HG03045 (cell line): ENCODE data around the gene FGF21.
"Not testable (repeated sequence)": the region's sequence is repeated elsewhere in the genome, so short reads cannot be mapped to it uniquely, and the experiment has no call there.

Experiments used
- ATAC-seq: cut with Tn5 transposase; IDR thresholded peaks from one replicate; pipeline ENCODE4 v1.9.1; 2021; ENCODE audit warnings: mild to moderate bottlenecking, moderate library complexity; ENCODE audit not compliant: unreplicated experiment

The FGF21 gene

GRCh38 chr19:48751845-48752495, 3.4 kb upstream of the FGF21 start:
- no peak for ATAC-seq

DNA sequence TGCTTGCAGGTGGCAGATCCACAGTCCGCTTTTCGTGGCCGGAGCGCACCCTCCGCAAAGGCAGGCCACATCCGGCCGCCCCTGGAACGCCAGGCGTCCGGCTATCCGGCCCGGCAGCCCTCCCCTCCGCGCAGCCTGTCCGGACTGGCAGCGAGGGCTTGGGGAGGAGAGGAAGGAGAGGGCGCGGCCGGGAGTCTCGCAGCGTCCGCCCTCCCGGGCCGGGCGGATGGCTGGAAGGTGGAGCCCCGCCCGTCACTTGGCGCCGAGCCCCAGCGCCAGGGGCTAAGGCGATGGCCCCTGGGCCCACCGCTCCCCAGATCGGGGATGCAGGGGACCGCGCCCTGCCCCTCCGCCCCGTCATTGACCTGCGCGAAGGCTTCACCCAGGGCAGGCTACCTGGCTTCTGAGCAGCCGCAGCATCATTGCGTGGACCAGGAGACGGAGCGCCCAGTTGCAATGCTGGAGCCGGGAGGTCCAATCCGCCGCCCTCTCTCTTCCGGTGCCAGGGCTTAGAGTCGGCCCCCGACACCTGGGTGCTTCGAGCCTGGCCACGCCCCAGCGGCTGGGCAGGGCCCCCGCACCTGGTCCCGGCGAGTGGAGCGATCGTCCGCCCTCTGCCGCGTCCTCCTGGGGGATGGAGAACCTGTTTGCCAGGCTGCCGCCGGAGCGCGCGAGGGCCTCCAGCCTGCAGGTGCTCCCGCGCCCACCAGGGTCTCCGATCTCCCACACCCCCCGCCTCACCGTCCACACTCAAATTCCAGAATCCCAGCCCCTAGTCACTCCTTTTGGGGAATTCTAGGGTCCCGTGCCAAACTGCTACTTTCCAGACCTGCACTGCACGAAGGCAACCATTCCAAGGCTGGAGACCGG, 2.6 kb upstream of the FGF21 start, which contains the start of gene FUT1:
FUT1 (minus strand) TSS at position 146 of the 870 bp plus-strand sequence. CDS start 1,360 bp downstream, outside the sequence.
- no peak for ATAC-seq

DNA sequence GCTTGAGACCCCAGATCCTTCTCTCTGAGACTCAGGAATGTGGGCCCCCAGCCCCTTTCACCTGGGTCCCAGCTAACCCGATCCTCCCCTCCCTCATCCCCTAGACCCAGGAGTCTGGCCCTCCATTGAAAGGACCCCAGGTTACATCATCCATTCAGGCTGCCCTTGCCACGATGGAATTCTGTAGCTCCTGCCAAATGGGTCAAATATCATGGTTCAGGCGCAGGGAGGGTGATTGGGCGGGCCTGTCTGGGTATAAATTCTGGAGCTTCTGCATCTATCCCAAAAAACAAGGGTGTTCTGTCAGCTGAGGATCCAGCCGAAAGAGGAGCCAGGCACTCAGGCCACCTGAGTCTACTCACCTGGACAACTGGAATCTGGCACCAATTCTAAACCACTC, 463 bp downstream of the FGF21 start:
- ATAC-seq: no peak

GRCh38 chr19:48756212-48756611, 888 bp downstream of the FGF21 start:
- no peak for ATAC-seq

- no peak for ATAC-seq
Measured at GRCh38 chr19:48756686-48757085, 1.4 kb downstream of the FGF21 start.

DNA sequence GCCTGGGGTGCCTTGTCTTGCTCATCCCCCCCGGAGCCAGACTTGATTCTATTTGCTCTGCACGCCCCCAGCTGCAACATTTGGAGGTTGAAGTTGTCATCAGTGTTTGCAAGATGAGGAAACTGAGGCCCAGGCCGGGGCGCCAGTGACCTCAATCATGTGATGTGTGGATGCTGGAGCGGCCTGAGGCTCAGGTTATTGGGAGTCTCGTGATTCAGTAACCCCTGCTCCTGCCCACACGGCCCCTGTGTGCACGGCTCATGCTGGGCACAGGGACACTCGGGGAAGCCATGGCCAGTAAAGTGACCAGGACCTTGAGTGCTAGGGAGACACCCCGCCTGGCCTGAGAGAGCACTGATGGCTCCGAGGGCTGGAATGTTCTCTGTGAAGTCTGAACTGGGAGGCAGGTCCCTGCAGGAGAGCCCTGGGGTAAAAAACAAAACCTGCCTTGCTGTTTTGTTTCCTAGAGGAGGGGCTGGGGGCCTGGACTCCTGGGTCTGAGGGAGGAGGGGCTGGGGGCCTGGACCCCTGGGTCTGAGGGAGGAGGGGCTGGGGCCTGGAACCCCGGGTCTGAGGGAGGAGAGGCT, 1.9 kb downstream of the FGF21 start:
- ATAC-seq: no peak

DNA sequence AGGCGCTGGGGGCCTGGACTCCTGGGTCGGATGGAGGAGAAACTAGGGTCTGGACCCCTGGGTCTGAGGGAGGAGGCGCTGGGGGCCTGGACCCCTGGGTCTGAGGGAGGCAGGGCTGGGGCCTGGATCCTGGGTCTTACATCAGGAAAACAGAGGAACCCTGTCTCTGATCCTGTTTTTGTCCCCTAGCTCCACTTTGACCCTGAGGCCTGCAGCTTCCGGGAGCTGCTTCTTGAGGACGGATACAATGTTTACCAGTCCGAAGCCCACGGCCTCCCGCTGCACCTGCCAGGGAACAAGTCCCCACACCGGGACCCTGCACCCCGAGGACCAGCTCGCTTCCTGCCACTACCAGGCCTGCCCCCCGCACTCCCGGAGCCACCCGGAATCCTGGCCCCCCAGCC, 2.4 kb downstream of the FGF21 start:
- no peak for ATAC-seq

DNA sequence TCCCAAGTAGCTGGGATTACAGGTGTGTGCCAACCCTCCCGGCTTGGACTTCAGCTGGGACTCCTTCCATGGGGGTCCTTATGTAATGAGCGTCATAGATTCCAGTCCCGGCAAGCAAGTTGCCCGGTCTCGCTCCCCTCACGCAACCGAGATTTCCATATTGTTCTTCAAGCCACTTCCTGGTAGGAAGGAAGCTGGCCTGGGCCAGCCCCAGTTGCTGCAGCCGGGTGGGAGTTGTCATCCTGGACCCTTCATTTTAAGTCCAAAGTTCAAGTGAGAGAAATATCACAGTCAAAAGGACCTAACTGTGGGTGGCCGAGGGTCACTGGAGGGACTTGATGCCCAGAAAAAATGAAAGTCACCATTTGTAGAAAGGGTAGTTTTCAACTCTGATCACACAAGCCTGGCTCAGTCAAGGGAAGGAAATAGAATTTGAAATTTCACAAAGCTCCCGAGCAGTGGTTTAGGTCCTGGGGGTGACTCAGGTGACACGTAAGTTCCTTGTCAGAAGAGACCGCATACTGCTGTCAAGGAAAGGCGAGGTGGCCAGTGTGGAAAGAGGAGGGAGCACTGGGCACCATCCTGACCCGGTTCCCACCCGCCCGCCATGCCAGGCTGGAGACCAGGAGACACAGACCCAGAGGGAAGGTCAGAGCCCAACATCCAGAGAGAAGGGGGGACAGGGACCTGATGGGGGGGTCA, 5.3 kb downstream of the FGF21 start:
- ATAC-seq: no peak

DNA sequence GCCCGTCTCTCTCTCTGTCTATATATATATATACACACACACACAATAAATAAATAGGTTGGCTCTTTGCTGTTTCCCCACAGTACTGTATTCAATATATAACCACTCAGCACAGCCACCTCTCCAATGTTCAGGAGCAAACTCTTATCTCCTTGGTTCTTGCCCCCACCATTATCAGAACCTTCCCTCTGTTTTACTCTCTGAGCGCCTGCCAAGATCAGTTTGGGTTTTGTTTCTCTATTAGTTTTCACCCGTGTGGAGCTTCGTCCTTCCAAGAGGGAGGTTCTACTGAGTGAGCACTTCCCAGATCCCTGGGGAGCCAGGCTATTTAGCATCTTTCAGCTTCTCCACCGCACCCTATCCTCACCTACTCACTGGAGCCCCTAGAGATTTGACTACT, 10.5 kb downstream of the FGF21 start:
- ATAC-seq: not testable (repeated sequence)

- ATAC-seq: not testable (repeated sequence)
Measured at GRCh38 chr19:48768171-48768753, 12.9 kb downstream of the FGF21 start.

GRCh38 chr19:48768994-48769713, 13.8 kb downstream of the FGF21 start:
- no peak for ATAC-seq

DNA sequence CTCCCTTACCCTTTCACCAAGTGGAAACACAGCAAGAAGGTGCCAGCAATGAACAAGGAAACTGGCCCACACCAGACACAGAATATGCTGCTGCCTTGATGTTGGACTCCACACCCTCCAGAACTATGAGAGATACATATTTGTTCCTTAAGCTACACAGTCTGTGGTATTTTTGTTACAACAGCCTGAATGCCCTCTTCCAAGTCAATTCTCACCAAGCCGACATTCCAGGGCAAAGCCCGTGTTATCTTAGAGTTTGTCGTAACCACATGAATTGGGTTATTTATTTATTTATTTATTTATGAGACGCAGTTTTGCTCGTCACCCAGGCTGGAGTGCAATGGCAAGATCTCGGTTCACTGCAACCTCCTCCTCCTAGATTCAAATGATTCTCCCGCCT, 14.9 kb downstream of the FGF21 start:
- ATAC-seq: no peak

DNA sequence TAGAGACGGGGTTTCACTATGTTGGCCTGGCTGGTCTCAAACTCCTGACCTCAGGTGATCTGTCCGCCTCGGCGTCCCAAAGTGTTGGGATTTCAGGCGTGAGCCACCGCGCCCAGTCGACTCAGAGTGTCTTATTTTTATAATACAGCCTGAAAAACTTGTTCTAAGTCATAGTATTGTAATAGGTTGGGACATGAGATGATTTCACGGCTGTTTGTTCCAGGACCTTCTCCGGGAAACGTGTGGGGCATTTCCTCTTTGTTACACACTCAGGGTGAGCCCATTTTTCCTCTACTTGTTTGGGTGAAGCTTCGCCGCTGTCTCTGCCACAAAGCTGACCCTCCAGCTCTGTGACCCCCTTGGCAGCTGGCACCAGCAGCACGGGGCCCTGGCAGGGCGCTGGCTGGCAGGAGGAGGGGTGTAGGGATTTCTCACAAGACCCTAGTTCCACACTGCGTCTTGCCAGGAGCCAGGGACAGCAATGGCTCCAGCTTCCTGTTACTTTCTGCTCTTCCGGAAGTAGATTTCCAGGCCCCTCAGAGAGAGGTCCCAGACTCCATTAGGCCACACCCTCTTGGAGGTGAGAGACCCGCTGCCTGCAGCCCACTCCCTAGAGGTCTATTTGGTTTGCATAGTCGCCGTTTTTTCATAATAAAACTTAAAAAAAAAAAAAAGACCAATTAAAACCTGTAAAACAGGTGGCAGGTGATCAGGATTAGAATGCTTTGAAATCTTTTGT, 15.6 kb downstream of the FGF21 start:
- ATAC-seq: no peak

- no peak for ATAC-seq
Measured at GRCh38 chr19:48772503-48772953, 17.2 kb downstream of the FGF21 start.

DNA sequence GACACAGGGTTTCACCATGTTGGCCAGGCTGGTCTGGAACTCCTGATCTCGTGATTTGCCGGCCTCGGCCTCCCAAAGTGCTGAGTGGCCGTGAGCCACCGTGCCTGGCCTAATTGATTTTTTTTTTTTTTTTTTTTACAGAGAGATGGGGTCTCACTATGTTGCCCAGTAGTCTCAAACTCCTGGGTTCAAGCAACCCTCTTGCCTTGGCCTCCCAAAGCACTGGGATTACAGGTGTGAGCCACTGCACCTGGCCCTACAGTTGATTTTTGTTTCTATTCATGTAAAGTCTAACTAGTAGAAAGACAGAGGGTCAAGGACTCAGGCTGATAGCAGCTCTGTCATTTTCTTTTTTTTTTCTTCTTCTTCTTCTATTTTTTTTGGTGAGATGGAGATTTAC, 21.8 kb downstream of the FGF21 start:
- no peak for ATAC-seq

DNA sequence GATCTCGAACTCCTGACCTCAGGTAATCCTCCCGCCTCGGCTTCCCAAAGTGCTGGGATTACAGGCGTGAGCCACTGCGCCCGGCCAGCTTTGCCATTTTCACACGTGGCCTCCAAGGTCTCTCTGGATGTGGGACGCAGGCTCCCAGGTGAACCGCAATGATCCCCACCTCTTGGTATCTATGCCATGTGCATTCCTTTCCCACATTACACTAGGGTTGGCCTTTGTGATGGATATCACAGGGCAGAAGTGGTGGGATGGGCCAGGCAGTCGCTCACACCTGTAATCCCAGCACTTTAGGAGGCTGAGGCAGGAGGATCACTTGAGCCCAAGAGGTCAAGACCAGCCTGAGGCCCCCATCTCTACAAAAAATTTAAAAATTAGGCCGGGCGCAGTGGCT, 22.4 kb downstream of the FGF21 start:
- no peak for ATAC-seq

DNA sequence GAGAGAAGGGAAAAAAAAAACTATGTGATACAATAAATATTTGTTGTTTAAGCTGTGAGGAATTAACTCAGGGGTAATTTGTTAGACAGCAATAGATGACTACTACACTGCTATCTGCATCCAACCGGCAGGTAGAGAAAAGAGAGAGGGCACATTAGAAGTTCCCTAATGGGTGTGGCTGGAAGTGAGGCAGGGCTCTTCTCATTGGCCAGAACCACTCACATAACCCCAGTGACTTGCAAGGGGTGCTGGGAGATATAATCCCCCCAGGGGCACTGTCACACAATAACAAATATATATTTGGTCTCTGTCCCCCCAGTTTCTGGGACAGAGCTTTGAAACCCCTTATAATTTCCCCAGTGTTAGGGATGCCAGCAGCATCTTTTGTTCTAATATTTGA, 24.3 kb downstream of the FGF21 start:
- no peak for ATAC-seq

- ATAC-seq: no peak
Measured at GRCh38 chr19:48780631-48781391, 25.5 kb downstream of the FGF21 start.

DNA sequence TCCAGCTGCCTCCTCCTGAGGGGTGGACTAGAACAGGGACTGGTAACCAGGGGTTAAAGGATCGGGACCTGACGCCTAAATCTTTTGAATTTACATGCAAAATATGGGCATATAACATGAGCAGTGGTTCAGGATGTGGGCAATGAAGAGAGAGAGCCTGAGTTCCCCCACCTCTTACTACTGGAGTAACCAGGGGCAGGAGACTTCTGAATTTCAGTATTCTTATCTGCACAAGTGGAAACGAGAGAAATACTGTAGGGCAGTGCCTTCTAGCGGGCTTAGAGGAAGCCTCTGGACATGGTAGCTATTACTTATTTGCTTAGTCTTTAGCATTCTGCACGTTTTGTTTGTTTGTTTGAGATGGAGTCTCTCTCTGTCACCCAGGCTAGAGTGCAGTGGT, 29.2 kb downstream of the FGF21 start:
- no peak for ATAC-seq
